GM19397 (cell line): ENCODE data around the gene TAOK3.
"Not testable (repeated sequence)": the region's sequence is repeated elsewhere in the genome, so short reads cannot be mapped to it uniquely, and the experiment has no call there.

ENCODE experiments used
- ATAC-seq: cut with Tn5 transposase; IDR thresholded peaks from one replicate; pipeline ENCODE4 v1.9.1; 2021; ENCODE audit warnings: mild to moderate bottlenecking, moderate library complexity; ENCODE audit not compliant: unreplicated experiment

Gene TAOK3

DNA sequence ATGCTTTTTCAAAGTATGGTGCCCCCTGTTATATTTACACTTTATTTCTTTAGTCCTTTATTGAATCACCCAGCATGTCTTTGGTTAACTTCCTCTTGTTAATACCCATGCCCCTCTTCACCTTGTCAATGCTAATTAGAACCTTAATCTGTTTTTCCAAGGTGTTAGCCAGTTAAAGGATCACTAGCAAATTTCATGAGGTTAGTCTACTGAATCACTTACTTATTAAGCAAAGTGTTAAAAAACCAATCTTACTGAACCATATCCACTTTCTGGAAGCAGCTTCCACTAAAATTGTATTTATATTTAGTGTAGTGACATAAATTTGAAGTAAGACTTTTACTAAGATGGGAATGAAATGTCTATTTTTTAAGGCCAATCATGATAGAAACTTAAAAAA, 27.9 kb downstream of the TAOK3 start:
- no peak for ATAC-seq

DNA sequence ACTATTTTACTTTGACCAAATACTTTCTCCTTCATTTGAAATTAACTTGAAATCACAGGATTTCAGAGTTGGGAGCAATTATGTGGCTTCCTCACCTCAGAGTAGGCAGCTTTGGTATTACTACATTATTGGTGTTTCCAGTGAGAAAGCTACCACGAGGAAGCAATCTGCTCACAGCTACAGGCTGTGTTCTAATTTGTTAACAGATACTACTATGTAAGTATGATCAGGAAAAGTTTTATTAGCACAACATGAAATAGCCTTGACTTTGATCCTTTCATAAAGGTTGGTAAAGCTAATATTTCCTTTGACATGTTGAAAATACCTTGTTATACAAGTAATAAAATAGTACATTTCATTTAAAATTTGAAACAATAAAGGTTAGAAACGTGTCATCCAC, 30.6 kb downstream of the TAOK3 start:
- ATAC-seq = no peak

- ATAC-seq = no peak
Measured at GRCh38 chr12:118337194-118337838, 35.4 kb downstream of the TAOK3 start.

GRCh38 chr12:118336123-118336522, 36.6 kb downstream of the TAOK3 start:
- ATAC-seq = no peak

GRCh38 chr12:118334939-118335567, 37.7 kb downstream of the TAOK3 start:
- no peak for ATAC-seq

DNA sequence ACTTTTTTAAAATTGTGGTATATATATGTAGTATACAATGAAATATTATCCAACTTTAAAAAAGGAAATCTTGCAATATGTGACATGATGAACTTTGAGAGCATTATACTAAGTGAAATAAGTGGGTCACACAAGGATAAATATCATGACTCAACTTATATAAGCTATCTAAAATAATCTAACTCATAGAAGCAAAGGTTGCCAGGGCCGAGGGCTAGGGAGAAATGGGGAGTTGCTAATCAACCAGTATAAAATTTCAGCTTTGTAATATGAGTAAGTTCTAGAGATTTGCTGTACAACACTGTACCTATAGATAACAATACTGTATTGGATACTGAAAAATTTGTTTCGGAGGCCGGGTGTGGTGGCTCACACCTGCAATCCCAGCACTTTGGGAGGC, 38.5 kb downstream of the TAOK3 start:
- no peak for ATAC-seq

GRCh38 chr12:118332511-118332910, 40.2 kb downstream of the TAOK3 start:
- ATAC-seq = no peak

GRCh38 chr12:118330421-118331018, 42.2 kb downstream of the TAOK3 start:
- ATAC-seq = peak; percentile 71

GRCh38 chr12:118328486-118329330, 44.0 kb downstream of the TAOK3 start:
- ATAC-seq = no peak

GRCh38 chr12:118327391-118327790, 45.3 kb downstream of the TAOK3 start:
- no peak for ATAC-seq

GRCh38 chr12:118326991-118327390, 45.7 kb downstream of the TAOK3 start:
- no peak for ATAC-seq

GRCh38 chr12:118325081-118325480, 47.6 kb downstream of the TAOK3 start:
- no peak for ATAC-seq

DNA sequence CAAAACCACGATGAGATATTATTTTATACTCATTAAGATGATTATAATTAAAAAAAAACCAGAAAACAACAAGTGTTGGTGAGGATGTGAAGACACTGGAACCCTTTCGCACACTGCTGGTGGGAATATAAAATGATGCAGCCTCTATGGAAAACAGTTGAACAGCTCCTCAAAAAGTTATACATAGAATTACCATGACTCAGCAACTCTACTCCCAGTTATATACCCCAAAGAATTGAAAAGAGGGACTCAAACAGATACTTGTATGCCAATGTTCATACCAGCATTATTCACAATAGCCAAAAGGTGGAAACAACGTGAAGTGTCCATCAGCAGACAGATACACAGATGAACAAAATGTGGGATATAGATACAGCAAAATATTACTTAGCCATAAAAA, 53.1 kb downstream of the TAOK3 start:
- ATAC-seq = no peak

GRCh38 chr12:118318744-118319143, 54.0 kb downstream of the TAOK3 start:
- no peak for ATAC-seq

GRCh38 chr12:118317729-118318128, 55.0 kb downstream of the TAOK3 start:
- no peak for ATAC-seq

DNA sequence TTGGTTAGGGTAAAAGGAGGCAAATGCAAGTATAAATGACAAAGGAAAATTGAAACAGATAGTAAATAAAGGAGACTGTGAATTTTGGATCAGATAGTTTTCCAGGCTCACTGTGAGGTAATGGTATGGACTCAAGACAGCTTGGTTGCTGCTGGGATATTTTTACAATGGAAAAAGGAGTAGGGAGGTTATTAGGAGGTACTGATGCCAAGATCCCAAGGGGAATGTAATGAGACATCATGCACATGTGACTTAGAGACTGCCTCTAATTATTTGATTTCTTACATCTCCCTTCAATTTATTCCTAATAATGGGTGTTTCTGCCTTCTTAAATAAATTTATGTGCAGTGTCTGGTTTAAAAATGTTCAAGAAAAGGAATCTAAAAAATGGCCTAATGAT, 56.9 kb downstream of the TAOK3 start:
- ATAC-seq = no peak

DNA sequence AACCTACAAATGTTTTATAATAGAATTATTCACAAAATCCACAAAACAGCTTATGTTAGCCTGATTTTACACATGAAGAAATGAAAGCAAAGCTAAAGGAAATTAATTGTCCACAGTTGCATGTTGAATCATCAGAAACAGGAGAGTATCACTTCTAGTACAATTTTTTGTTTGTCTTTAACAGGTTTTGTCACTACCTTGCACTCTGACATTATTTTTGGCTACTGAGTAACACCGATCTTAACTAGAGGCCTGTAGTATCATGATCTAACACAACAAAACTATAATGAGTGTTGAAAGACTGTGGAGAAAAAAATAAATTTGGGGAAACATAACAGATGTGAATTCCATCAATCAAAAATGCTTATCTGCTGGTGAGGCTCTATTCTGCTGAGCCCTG, 60.1 kb downstream of the TAOK3 start:
- no peak for ATAC-seq

DNA sequence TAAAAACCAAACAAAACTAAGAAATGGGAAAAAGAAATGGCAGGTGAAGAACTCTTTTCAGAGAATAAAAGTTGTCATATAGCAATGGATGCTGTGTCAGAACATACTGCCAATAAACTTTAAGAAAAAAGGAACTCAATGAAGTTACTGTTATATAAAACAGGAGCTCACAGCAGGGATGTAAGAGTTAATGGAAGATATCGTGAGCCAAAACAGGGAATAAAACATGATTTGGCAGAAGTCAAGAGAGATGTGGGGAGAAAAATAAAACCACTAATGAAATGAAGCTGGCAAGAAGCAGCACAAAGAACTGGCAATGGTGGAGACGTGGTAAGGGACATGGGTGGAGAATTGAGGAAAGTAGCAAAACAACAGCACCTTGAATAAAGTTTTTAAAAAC, 61.0 kb downstream of the TAOK3 start:
- no peak for ATAC-seq

- ATAC-seq = no peak
Measured at GRCh38 chr12:118310320-118310719, 62.4 kb downstream of the TAOK3 start.

DNA sequence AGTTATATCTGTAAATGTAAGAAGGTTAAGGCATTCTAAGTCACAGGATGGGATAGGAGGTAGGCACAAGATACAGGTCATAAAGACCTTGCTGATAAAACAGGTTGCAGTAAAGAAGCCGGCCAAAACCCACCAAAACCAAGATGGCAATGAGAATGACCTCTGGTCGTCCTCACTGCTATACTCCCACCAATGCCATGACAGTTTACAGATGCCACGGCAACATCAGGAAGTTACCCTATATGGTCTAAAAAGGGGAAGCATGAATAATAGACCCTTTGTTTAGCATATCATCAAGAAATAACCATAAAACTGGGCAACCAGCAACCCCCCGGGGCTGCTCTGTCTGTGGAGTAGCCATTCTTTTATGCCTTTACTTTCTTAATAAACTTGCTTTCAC, 64.7 kb downstream of the TAOK3 start:
- not testable (repeated sequence) for ATAC-seq

GRCh38 chr12:118307069-118307954, 65.4 kb downstream of the TAOK3 start:
- ATAC-seq = no peak
